Mucosa of stomach (tissue), 1 donor: ENCODE data around the gene PSME4.

Experiments
- H3K27me3 ChIP-seq: one replicate; pipeline ENCODE4 v1.7.0; 2013; ENCODE audit warnings: mild to moderate bottlenecking, low read length; ENCODE audit not compliant: control insufficient read depth, insufficient read depth
- H3K36me3 ChIP-seq: one replicate; pipeline ENCODE4 v1.7.0; 2013; ENCODE audit warnings: low read length; ENCODE audit not compliant: control insufficient read depth, insufficient read depth
- H3K4me1 ChIP-seq: one replicate; pipeline ENCODE4 v1.7.0; 2013; ENCODE audit warnings: mild to moderate bottlenecking, low read length; ENCODE audit not compliant: control insufficient read depth, insufficient read depth
- H3K4me3 ChIP-seq: one replicate; pipeline ENCODE4 v1.7.0; 2013; ENCODE audit warnings: low read length
- H3K9ac ChIP-seq: one replicate; pipeline ENCODE4 v1.7.0; 2013; ENCODE audit warnings: mild to moderate bottlenecking, low read length, moderate library complexity
- H3K9me3 ChIP-seq: one replicate; pipeline ENCODE4 v1.7.0; 2013; ENCODE audit warnings: mild to moderate bottlenecking, low read length, moderate library complexity; ENCODE audit not compliant: control insufficient read depth
- donor health status: Pancreatic carcinoma.

PSME4 gene

DNA sequence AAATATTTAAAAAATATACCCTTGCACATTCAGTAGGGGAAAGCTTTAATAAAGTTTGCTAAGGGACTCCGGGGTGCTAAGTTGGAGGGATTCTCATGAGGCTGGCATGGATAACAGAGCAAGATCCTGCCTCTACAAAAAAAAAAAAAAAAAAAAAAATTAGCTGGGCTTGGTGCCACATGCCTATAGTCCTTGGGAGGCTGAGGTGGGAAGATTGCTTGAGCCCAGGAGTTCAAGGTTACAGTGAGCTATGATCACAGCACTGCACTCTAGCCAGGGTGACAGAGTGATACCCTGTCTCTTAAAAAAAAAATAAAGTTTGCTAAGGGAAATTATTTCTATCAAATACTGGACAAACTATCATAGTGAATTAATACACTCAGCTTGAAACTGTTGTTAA lies 93.7 kb downstream of the PSME4 start:
- no peaks in the 10 kb centered on the region for H3K9me3 ChIP-seq
- H3K4me1 ChIP-seq, result no peaks in the 10 kb centered on the region
- H3K36me3 ChIP-seq, result no peaks in the 10 kb centered on the region
- no peak overlapping the region for H3K9ac ChIP-seq
- no peak overlapping the region for H3K4me3 ChIP-seq
- no peaks in the 10 kb centered on the region for H3K27me3 ChIP-seq

DNA sequence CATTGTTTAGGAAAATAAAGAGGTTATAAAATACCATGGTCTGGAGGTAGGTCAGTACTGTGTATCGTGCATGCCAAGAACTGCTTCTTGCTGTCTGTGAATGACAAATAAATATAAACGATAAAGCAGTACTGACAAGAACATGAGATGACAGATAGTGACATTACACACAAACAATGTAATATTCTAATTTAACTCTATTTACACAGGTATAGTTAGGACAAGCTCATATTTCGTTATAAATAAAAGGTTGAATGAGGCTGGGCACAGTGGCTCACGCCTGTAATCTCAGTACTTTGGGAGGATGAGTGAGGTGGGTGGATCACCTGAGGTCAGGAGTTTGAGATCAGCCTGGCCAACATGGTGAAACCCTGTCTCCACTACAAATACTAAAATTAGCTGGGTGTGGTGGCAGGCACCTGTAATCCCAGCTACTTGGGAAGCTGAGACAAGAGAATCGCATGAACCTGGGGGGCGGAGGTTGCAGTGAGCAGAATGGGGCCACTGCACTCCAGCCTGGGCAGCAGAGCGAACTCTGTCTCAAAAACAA lies 96.3 kb downstream of the PSME4 start:
- Histone ChIP-seq H3K4me1 (no peaks in the 10 kb centered on the region), H3K27me3 (no peaks in the 10 kb centered on the region), H3K4me3 (no peak overlapping the region), H3K9ac (no peak overlapping the region), H3K36me3 (no peaks in the 10 kb centered on the region), H3K9me3 (no peaks in the 10 kb centered on the region)

DNA sequence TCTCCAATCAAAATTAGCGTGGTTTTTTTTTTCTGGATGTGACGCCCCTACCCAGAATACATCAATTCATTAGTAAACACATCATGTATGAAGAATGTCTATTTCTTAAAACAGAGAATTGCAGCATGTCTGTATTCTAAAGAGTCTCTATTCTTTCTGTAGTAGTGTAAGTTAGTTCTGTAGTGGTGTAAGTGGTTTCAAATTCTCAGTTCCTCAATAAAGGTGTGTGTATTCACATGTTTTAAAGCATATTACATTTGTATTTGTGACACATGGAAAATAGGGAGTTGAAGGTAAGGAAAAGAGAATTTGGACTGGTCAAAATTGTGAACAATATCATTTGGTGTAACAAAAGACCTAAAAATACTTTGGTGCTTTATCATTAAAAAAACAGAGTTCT lies 103.0 kb downstream of the PSME4 start:
- no peaks in the 10 kb centered on the region for H3K27me3 ChIP-seq
- no peaks in the 10 kb centered on the region for H3K9me3 ChIP-seq
- H3K9ac ChIP-seq, result no peak overlapping the region
- H3K36me3 ChIP-seq, result peaks cover 9% of the 10 kb centered on the region
- no peaks in the 10 kb centered on the region for H3K4me1 ChIP-seq
- no peak overlapping the region for H3K4me3 ChIP-seq

DNA sequence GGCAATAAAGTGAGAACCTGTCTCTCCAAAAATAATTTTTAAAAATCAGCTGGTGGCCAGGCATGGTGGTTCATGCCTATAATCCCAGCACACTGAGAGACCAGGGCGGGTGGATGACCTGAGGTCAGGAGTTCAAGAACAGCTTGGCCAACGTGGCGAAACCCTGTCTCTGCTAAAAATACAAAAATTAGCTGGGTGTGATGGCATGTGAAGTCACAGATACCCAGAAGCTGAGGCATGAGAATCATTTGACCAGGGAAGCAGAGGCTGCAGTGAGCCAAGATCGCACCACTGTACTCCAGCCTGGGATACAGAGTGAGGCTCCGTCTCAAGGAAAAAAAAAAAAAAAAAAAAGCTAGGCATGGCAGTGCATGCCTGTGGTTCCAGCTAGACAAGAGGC lies 103.6 kb downstream of the PSME4 start:
- H3K4me3 ChIP-seq, result no peak overlapping the region
- no peak overlapping the region for H3K9ac ChIP-seq
- no peaks in the 10 kb centered on the region for H3K27me3 ChIP-seq
- no peaks in the 10 kb centered on the region for H3K4me1 ChIP-seq
- peaks cover 9% of the 10 kb centered on the region for H3K36me3 ChIP-seq
- no peaks in the 10 kb centered on the region for H3K9me3 ChIP-seq

DNA sequence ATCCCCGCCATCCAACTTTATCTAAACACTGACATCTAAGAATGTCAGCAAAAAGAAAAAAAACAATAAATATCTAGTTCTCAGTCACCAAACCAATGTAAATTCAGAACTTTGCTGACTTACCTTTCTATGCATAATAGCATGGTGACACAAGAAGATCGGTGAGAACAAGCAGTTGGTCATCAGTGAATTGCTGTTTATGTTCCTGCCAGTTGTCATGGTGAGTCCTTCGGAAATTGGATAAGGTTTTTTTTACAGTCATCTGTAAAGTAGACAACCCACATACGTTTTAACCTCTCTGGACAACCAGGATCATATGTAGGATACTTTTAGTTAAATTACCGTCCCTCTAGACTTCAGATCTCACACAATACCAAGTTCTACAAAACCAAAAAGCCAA lies 104.8 kb downstream of the PSME4 start:
- H3K4me1 ChIP-seq, result no peaks in the 10 kb centered on the region
- H3K9ac ChIP-seq, result no peak overlapping the region
- no peak overlapping the region for H3K4me3 ChIP-seq
- H3K27me3 ChIP-seq, result no peaks in the 10 kb centered on the region
- no peaks in the 10 kb centered on the region for H3K9me3 ChIP-seq
- peaks cover 9% of the 10 kb centered on the region for H3K36me3 ChIP-seq

DNA sequence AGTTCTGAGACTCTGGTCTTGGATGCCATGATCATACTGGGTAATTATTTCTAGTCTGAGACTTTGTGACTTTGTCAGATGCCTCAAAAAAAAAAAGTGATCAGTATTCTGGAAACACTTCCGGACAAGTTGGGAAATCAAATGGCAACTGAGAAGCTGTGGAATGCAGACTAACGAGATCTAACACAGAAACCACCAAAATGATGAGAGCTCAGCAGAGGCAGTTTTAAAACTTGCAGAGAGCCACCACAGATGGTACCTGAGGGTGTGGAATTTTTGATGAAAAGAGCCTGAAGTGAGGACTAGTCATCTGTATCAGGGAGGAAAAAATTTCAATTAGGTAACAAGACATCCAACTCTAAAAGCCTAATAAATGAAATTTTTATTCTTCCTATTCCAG lies 105.5 kb downstream of the PSME4 start:
- H3K4me1 ChIP-seq, result peaks cover under 1% of the 10 kb centered on the region
- no peaks in the 10 kb centered on the region for H3K27me3 ChIP-seq
- no peak overlapping the region for H3K9ac ChIP-seq
- H3K36me3 ChIP-seq, result peaks cover 9% of the 10 kb centered on the region
- no peak overlapping the region for H3K4me3 ChIP-seq
- H3K9me3 ChIP-seq, result no peaks in the 10 kb centered on the region

DNA sequence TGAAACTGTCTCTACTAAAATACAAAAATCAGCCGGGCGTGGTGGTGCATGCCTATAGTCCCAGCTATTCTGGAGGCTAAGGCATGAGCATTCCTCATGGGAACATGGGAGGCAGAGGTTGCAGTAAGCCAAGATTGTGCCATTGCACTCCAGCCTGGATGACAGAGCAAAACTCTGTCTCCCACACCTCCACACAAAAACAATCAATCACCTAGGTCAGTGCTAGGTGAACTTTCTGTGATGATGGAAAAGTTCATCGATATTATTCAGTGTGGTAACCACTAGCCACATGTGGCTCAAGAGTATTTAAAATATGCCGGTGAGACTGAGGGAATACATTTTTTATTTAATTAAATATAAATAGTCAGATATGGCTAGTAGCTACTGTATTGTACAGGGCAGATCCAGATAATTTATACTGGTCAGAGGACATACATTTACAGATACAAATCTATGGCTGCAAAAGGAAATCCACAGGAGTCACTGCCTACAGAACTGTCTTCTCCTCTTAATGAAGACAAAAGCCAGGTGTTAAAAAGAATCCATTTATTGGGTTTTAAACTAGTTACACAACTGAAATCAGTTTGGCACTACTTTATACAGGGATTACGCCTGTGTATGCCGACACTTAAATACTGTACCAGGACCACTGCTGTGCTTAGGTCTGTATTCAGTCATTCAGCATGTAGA lies 107.1 kb downstream of the PSME4 start:
- H3K36me3 ChIP-seq, result peaks cover 9% of the 10 kb centered on the region
- no peaks in the 10 kb centered on the region for H3K9me3 ChIP-seq
- H3K9ac ChIP-seq, result no peak overlapping the region
- no peak overlapping the region for H3K4me3 ChIP-seq
- no peaks in the 10 kb centered on the region for H3K27me3 ChIP-seq
- H3K4me1 ChIP-seq, result peaks cover 4% of the 10 kb centered on the region

DNA sequence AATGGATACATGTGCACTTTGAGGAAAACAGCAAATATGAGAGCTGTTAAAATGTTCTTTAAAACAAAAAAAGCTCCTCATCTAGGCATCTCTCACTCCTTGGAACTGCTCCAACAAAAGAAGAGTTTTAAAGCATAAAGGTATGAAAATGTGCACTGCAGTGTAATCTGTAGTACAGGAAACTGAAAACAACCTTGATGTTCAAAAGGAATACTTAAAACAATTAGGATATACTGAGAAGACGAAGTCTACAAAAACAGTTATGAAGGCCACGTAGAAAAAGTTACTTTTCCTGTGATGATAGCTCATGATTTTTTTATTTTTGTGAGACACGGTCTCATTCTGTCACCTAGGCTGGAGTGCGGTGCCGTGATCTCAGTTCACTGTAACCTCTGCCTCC lies 109.0 kb downstream of the PSME4 start:
- H3K4me1 ChIP-seq, result peaks cover 4% of the 10 kb centered on the region
- no peak overlapping the region for H3K9ac ChIP-seq
- peaks cover 8% of the 10 kb centered on the region for H3K36me3 ChIP-seq

DNA sequence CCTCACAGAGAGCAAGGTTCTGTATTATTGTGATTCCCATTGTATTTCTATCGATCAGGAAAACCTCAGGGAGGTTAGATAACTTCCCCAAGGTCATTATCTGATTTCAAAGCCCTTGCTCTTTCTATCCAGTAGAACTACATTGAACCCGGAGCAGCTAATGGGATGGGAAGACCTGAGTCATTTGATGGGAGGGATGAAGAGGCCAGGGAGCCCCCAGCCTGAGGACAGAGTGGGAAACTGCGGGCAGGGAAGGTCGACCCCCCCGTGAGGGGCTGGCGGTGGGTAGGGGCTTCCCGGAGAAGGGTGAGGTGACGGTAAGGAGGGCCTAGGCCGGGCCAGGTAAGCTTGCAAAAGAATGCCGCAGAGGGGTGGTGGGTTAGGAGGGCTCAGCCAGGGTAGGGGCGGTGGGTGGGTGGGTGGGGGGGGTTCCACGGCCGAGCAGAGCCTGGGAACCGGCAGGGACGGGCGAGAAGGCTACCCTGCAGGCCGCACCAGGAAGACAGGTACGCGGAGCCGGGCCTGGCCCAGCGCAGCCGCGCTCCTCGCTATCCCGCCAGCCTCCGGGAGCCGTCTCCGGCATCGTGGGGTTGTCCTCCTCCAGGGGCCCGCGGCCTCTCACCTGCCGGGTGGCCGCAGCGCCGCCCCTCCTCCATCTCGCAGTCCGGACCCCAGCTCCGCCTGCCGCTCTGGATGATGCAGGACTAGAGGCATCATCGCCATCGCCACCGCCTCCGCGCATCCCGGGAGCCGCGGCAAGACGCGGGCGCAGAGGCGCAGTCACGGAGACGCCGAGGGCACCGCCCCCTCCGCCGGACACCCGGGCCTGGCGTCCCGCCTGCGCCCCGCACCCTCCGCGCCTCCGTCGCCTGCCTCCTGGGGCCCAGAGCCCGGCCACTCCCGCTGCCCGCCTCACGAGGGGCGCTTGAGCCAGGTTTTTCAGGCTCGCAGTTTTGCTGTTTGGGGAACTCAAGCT lies 111.3 kb downstream of the PSME4 start, which contains the start of gene GPR75:
Gene GPR75, minus strand, starts transcription at position 762 of the 976 bp plus-strand sequence. CDS start 5,211 bp downstream, outside the sequence.
- H3K36me3 ChIP-seq, result no peaks in the 10 kb centered on the region
- no peaks in the 10 kb centered on the region for H3K9me3 ChIP-seq
- H3K27me3 ChIP-seq, result no peaks in the 10 kb centered on the region
- peaks cover 4% of the 10 kb centered on the region for H3K4me1 ChIP-seq
- H3K9ac ChIP-seq, result no peak within 1 kb of the TSS
- no peak within 1 kb of the TSS for H3K4me3 ChIP-seq

More for the DNA sequence above, 109.0 kb downstream of the PSME4 start:
- H3K27me3 ChIP-seq, result no peaks in the 10 kb centered on the region
- H3K9me3 ChIP-seq, result no peaks in the 10 kb centered on the region
- no peak overlapping the region for H3K4me3 ChIP-seq

DNA sequence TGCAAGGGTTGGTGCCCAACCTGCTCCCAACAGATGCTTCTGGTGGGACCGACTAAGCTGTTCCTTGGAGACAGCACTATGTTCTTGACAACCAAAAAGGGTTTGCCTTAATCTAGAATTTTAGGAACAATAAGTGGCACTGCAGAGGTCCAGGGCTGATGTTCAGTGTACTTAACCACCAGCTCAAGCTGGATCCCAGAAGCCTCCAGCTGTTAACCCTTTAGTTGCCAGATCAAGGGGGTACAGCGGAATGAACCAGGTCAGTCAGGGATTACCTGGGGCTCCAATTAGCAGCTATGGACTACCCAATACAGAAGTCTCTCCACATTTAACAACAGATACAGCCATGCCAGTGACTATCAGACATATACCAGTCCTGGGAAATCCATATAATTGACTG lies 114.5 kb downstream of the PSME4 start:
- Histone ChIP-seq H3K9ac (no peak overlapping the region), H3K9me3 (no peaks in the 10 kb centered on the region), H3K27me3 (no peaks in the 10 kb centered on the region), H3K4me1 (peaks cover 4% of the 10 kb centered on the region), H3K36me3 (no peaks in the 10 kb centered on the region), H3K4me3 (no peak overlapping the region)

DNA sequence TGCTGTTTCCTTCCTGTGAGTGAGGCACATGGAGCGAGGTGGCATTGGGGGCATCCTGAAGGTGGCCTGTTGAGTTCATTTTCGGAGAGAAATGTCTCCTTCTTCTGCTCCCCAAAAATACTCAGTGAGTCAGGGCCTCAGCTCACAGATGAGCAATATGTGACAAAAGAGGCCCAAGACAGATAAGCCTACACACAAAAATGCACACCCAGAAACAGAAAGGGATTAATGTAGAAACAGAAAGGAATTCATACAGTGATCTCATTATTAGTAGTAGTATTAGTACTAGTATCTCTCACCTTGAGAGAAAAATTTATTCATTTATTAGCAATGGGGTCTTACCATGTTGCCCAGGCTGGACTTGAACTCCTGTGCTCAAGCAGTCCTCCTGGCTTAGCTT lies 116.1 kb downstream of the PSME4 start:
- Histone ChIP-seq H3K27me3 (no peaks in the 10 kb centered on the region), H3K9ac (no peak overlapping the region), H3K4me1 (no peaks in the 10 kb centered on the region), H3K36me3 (no peaks in the 10 kb centered on the region), H3K4me3 (no peak overlapping the region), H3K9me3 (no peaks in the 10 kb centered on the region)

DNA sequence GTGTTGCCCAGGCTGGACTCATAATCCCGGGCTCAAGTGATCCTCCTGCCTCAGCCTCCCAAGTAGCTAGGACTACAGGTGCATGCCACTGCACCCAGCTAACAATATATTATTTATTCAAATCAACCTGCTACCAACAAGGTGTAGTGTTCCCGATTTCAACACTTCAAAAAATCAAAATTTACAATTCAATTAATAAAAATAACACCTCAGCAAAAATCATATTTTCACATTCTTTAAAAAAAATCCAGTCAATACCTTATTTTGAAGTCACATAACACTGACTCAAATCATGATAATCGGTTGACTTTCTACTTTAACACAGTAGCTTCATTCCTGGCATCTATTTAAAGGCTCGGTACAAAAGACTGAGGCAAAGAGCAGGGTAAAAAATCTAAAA lies 118.3 kb downstream of the PSME4 start:
- no peak overlapping the region for H3K4me3 ChIP-seq
- no peaks in the 10 kb centered on the region for H3K4me1 ChIP-seq
- no peaks in the 10 kb centered on the region for H3K36me3 ChIP-seq
- H3K27me3 ChIP-seq, result no peaks in the 10 kb centered on the region
- no peak overlapping the region for H3K9ac ChIP-seq
- no peaks in the 10 kb centered on the region for H3K9me3 ChIP-seq
